Activated CD4-positive, alpha-beta T cell treated with anti-CD3 and anti-CD28 coated beads, Interleukin-2, Interleukin-4, amounts not matched to agents 100 ng/mL and 50 ng/mL, durations not matched to agents 16 hours and 8 hours (primary cell): ENCODE data around the gene NOTO.

Experiments
- DNase-seq: peaks from one replicate; pipeline ENCODE4 v3.0.0-alpha.2; 2020; ENCODE audit warnings: low spot score

Gene NOTO

GRCh38 chr2:73233932-73234832, 31.8 kb downstream of the NOTO start, which contains the start of gene CCT7:
Gene CCT7, plus strand, starts transcription at chr2:73234308. Its CDS starts 71 bp downstream, at chr2:73234379.
- peak; percentile 93 for DNase-seq

- no peak for DNase-seq
Observed at GRCh38 chr2:73235315-73236028, 33.1 kb downstream of the NOTO start.

GRCh38 chr2:73237168-73237567, 34.8 kb downstream of the NOTO start:
- DNase-seq = no peak

- DNase-seq = no peak
Observed at GRCh38 chr2:73238149-73238548, 35.8 kb downstream of the NOTO start.

- DNase-seq = no peak
Observed at GRCh38 chr2:73238976-73239375, 36.6 kb downstream of the NOTO start.

- DNase-seq = no peak
Observed at GRCh38 chr2:73239776-73240175, 37.4 kb downstream of the NOTO start.

- DNase-seq = no peak
Observed at GRCh38 chr2:73243884-73244570, 41.7 kb downstream of the NOTO start.

GRCh38 chr2:73244580-73244979, 42.2 kb downstream of the NOTO start:
- DNase-seq = no peak

- DNase-seq = no peak
Observed at GRCh38 chr2:73246850-73247249, 44.5 kb downstream of the NOTO start.

- DNase-seq = no peak
Observed at GRCh38 chr2:73249636-73250035, 47.3 kb downstream of the NOTO start.

- no peak for DNase-seq
Observed at GRCh38 chr2:73250872-73251846, 48.8 kb downstream of the NOTO start.

- DNase-seq = no peak
Observed at GRCh38 chr2:73252238-73253027, 50.1 kb downstream of the NOTO start.

- DNase-seq = no peak
Observed at GRCh38 chr2:73253400-73253799, 51.0 kb downstream of the NOTO start.

- DNase-seq = no peak
Observed at GRCh38 chr2:73253901-73254300, 51.5 kb downstream of the NOTO start.

GRCh38 chr2:73254343-73255006, 52.1 kb downstream of the NOTO start:
- DNase-seq = no peak

GRCh38 chr2:73255007-73255644, 52.8 kb downstream of the NOTO start:
- no peak for DNase-seq

GRCh38 chr2:73255907-73256617, 53.7 kb downstream of the NOTO start:
- no peak for DNase-seq

GRCh38 chr2:73256618-73256922, 54.2 kb downstream of the NOTO start:
- no peak for DNase-seq

GRCh38 chr2:73257021-73257420, 54.6 kb downstream of the NOTO start:
- DNase-seq = no peak
